Breast epithelium (tissue), 3 donors: ENCODE measurements around the gene DEPP1.

Experiments used
- CTCF ChIP-seq, 3 donors: fragments of 450-650 bp; IDR thresholded peaks; one replicate each; pipeline ENCODE4 v1.5.1; 2016 to 2017; ENCODE audit warnings: antibody characterized with exemption in 3 of 3, mild to moderate bottlenecking in 3 of 3, moderate library complexity in 3 of 3
- POLR2A ChIP-seq: fragments of 450-650 bp; IDR thresholded peaks from one replicate; pipeline ENCODE4 v1.6.1; 2016; ENCODE audit warnings: antibody characterized with exemption, mild to moderate bottlenecking, moderate library complexity

GRCh38 chr10:44989597-44990301 lies 11.1 kb upstream of the DEPP1 start:
- TF ChIP-seq CTCF (IDR thresholded peaks at IDR 0.05) (no peak), POLR2A (no peak)
